Ishikawa (cell line): ENCODE data around the gene DIS3L2.

ENCODE experiments used
- CEBPB ChIP-seq: IDR thresholded peaks from 2 replicates; pipeline ENCODE4 v1.6.1; 2012
- CREB1 ChIP-seq: IDR thresholded peaks from 2 replicates; pipeline ENCODE4 v1.6.1; 2012; ENCODE audit warnings: low read depth
- EGR1 ChIP-seq: IDR thresholded peaks from 2 replicates; pipeline ENCODE4 v1.6.1; 2012
- EP300 ChIP-seq: IDR thresholded peaks from 2 replicates; pipeline ENCODE4 v1.6.1; 2012; ENCODE audit warnings: borderline replicate concordance
- FOXM1 ChIP-seq: IDR thresholded peaks from 2 replicates; pipeline ENCODE4 v1.6.1; 2012; ENCODE audit warnings: low read depth, borderline replicate concordance
- MAX ChIP-seq: IDR thresholded peaks from 2 replicates; pipeline ENCODE4 v1.6.1; 2012
- NFIC ChIP-seq: IDR thresholded peaks from 2 replicates; pipeline ENCODE4 v1.6.1; 2012
- RAD21 ChIP-seq: IDR thresholded peaks from 2 replicates; pipeline ENCODE4 v1.6.1; 2012; ENCODE audit warnings: low read depth
- REST ChIP-seq: IDR thresholded peaks from 2 replicates; pipeline ENCODE4 v1.6.1; 2012; ENCODE audit warnings: low read depth, mild to moderate bottlenecking
- TAF1 ChIP-seq: IDR thresholded peaks from 2 replicates; pipeline ENCODE4 v1.6.1; 2012; ENCODE audit warnings: low read depth, mild to moderate bottlenecking
- TCF12 ChIP-seq: IDR thresholded peaks from 2 replicates; pipeline ENCODE4 v1.6.1; 2012; ENCODE audit warnings: low read depth
- TEAD4 ChIP-seq: IDR thresholded peaks from 2 replicates; pipeline ENCODE4 v1.6.1; 2012
- USF1 ChIP-seq: IDR thresholded peaks from 2 replicates; pipeline ENCODE4 v1.6.1; 2012
- YY1 ChIP-seq: IDR thresholded peaks from 2 replicates; pipeline ENCODE4 v1.6.1; 2012; ENCODE audit warnings: low read depth
- ZBTB7A ChIP-seq: IDR thresholded peaks from 2 replicates; pipeline ENCODE4 v1.6.1; 2012; ENCODE audit warnings: low read depth

Gene DIS3L2

GRCh38 chr2:231926180-231926741 lies 35.3 kb upstream of the DIS3L2 start, which contains the start of gene NPPC:
Gene NPPC, minus strand, starts transcription at chr2:231926396. Its CDS starts 147 bp downstream, at chr2:231926249.
- TF ChIP-seq USF1 (0 out of 2 replicates have a peak, but pooled peaks have one; percentile 3), TAF1 (peak; percentile 26; the same call in 1 of the 2 replicates), EGR1 (no peak), CREB1 (peak; percentile 53; the same call in 1 of the 2 replicates), TCF12 (peak; percentile 15; the same call in 1 of the 2 replicates), NFIC (no peak), MAX (peak; percentile 8), FOXM1 (no peak), REST (no peak), EP300 (no peak), RAD21 (peak; percentile 61), YY1 (no peak), ZBTB7A (peak; percentile 51), CEBPB (no peak)

GRCh38 chr2:231926761-231927565 lies 34.5 kb upstream of the DIS3L2 start:
- TF ChIP-seq EP300 (no peak), MAX (no peak; the same call in 1 of the 2 replicates), CEBPB (no peak), YY1 (no peak), RAD21 (peak; percentile 41; the same call in 1 of the 2 replicates), CREB1 (no peak), NFIC (no peak), USF1 (no peak)

- no peak for TF ChIP-seq TAF1
- no peak for TF ChIP-seq MAX
- TF ChIP-seq ZBTB7A, result no peak
- no peak for TF ChIP-seq TCF12
- no peak for TF ChIP-seq RAD21
- TF ChIP-seq EP300, result no peak
- no peak for TF ChIP-seq CEBPB
- no peak for TF ChIP-seq NFIC
- TF ChIP-seq TEAD4, result no peak
- TF ChIP-seq FOXM1, result no peak
- TF ChIP-seq YY1, result no peak
- no peak for TF ChIP-seq EGR1
- TF ChIP-seq USF1, result no peak
- TF ChIP-seq REST, result no peak
- no peak for TF ChIP-seq CREB1
Measured at GRCh38 chr2:231927566-231927890, 34.0 kb upstream of the DIS3L2 start.

GRCh38 chr2:231928481-231928880 lies 33.0 kb upstream of the DIS3L2 start:
- TF ChIP-seq TEAD4 (no peak), MAX (no peak), EGR1 (no peak), RAD21 (no peak), EP300 (no peak), CREB1 (no peak), FOXM1 (no peak), TAF1 (no peak)
